NCI-H460 (cell line): ENCODE data around the gene TAOK1. TPM values are rescaled to one million over a fixed set of nuclear protein-coding genes. Genes with fewer than 3 reads are reported as not detected.

Source experiments
- DNase-seq: peaks from one replicate; pipeline ENCODE4 v3.0.0-alpha.2; 2016; ENCODE audit warnings: low read depth; ENCODE audit errors: extremely low read depth
- total RNA-seq: library from RNA; depleted of rRNA; stranded (reverse); fragments of >200 nt; shearing (Covaris generic); gene quantifications from 2 replicates; pipeline ENCODE4 v1.2.3, GENCODE V29; 2014

TAOK1 gene
- total RNA-seq, 1 experiment from 2014 or later = 50.6 TPM

DNA sequence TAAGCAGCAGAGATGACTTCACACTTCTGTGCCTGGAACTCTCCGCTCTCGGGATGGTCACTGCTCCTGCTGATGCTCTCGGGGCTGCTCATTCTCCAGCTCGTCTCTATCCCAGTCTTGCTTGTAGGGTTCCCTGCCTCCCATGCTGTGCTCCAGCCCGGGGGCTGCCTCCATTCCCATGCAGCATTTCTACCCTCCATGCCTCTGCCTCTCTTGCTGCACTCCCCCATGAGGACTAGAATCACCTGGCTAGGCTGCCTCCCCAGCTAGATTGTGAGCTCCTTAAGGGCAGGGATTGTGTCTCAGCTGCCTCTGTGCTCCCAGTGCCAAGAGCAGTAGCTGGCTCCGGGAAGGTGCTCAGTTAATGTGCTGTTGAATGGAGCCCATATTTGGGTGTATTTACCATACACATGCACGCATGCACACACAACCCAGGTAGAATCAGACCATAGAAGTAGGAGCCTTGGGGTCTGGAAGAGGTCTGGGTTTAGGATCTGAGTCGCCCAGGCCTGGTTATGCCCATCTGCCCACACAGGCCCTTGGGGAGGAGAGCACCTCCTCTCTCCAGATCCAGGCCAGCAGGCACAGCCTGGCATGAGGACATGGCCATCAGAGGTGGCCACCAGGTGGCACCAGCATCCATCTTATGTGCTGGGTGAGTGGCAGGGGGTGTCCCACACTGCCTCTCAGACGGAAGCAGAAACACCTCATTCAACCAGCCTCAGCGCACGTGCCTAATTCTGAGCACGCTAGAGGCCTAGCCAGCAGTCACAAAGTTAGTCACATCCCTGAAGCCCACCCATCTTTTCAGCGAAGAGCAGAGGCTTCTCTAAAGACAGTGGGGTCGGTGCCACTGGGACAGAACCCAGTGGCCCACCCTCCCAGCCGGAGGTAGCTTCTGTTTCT is 190.0 kb downstream of the TAOK1 start:
- peak; percentile 87 for DNase-seq

DNA sequence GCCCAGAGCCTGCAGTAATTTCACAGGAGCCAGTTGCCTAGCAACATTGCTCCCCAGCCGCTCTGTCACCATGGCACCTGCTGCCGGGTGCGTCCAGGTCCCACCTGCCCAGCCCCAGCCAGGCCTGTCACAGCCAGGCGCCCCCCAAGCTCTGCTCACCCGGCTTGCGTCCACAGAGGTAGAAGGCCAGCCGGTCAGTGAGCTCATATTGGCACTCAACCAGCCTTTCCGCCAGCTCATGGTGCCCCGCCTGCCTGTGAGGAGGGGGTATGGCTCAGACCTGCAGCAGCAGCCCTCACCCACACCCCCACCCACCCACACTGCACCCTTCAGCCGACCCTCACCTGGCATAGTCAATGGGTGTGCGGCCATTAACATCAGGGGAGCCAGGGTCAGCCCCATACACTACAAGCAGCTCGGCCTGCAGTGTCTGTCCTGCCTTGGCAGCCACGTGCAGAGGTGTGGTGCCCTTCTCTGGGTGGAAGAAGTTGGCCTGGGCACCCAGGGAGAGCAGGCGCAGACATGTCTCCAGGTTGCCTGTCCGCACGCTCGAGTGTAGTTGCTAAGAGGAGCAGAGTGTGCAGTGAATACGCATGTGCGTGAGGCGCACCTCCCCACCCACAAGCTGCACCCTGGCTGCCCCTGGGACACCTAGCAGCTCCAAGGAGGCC is 191.6 kb downstream of the TAOK1 start:
- DNase-seq = no peak

DNA sequence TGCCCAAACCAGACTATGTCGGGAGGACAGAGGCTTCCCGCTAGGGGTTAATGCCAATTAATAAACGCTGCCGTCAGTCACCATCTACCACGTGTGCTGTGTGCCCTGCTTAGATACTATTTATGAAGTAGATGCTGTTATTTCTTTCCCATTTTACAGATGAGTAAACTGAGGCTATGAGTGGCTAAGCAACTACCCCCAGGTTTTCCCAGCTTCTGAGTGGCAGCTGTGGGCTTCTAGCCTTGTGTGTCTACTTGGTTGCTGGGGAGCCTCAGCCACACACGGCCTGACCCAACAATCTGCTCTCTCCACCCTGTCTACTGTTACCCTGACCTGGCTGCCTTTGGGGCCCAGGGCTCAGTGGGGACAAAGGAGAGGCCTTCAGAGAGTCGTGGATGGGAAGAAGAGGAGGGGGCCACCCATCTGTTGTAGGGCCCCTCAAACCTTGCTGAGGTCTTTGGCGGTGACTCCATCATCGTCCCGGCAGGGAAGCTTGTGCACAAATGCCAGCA is 192.1 kb downstream of the TAOK1 start:
- DNase-seq = no peak

DNA sequence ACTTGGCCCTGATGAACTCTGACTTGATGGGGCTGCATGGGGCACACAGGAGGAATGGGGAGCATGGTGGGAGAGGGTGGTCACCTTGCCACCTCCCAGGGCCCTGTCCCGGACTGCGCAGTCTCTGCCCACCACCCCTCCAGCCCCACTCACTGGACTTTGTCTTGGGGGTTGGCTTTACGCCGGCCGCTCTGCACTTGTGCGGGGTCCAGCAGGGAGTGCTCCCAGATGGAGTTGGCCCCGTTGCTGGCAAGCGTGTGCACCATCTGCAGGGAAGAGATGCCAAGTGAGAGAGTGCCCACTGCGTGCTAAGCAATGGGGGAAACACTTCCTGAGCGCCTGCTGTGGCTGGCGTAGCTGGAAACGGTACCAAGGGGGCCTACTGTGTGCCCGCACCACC is 192.6 kb downstream of the TAOK1 start:
- DNase-seq = no peak

DNA sequence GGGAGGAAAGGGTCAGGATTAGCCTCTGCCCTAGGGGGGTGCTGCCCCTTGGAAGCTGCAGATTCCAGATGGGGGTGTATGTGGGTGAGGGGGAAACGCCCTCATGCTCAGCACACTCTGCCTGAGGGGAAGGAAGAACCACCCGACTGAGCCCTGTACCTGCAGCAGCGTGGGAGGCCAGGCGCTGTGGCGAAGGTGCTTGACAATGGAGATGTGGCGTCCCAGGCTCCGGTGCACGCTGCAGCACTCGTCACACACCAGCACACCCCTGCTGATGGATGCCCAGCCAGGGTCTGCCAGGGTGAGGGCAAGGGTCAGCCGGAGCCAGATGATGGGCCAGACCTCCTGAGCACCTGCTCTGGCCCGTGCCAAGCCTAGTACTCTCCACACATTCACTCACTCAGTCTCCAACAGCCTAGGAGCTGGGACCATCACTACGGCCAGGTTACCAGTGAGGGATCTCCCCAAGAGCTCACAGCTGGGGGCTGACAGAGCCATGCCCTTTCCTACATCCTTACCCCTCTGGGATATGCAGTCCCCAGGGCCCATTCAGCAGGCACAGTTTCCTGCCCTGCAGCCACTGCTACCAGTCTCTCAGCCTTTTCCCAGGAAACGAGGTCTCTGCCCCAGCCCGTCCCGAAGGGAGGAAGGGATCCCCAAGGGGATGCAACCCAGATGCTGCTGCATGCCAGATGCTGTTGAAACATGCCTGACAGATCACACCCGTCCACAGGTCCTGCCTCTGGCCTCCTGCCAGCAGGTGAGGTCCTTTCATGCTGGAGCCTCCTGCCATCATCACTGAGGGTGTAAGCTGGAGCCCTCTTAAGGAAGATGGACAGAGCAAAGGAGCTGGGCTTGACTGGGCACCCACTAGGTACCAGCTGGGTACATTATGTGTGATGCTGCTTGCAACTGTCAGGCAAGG is 193.4 kb downstream of the TAOK1 start:
- no peak for DNase-seq

DNA sequence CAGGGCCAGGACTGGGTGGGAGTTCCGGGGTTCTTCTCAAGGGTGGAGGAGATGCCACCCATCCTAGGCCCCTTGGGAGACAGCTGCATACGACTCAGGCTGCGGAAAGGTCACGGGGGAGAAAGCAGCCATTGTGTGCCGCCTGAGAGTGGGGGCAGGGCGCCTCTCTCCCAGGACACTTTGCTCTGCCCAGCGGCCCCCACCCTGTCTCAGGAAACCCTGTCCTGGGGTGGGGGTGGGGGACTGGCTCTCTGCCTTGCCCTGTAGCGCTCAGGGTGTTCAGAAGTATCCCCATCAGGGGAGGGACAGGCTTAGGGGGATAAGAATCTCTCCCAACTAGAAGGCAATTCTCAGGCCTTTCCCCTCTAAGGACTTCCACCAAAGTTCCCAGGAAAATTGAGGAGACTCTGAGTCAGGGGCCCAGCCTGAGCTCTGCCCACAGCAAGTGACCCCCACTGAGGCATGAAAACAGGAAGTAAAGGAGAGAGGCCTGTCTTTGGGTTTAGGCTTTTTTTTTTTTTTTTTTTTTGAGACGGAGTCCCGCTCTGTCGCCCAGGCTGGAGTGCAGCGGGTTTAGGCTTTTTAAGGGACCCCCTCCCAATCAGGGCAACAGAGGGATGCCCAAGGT is 194.4 kb downstream of the TAOK1 start:
- peak; percentile 38 for DNase-seq

DNA sequence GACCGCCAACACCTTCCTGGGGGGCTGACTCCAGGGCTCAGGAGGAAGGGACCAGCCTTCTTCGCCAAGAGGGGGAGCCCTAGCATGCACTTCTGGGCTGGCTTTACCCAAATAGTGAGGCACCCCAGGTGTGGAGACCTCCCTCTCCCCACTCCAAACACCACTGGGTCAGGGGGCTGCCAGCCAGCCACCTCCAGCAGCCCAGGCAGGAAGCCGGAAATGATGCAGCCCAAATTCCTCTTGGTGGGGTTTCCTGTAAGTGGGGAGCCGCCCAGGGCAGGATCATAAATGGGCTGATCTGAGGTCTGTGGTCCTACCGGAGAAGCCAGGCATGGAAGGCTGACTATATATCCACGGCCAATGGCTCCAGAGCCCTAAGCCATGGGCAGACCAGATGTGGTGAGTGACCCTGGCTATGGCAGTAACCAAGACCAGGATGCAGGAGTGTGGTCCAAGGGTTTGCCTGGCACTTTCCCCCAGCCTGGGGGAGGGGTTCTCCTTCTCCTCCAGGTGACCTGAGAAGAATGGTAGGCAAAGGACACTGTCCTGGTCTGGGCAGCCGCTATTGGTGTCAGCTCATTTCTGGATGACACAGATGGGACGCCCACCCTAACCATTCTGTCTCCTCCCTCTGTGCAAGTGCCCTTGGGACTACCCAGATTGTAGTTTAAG is 195.1 kb downstream of the TAOK1 start:
- no peak for DNase-seq

DNA sequence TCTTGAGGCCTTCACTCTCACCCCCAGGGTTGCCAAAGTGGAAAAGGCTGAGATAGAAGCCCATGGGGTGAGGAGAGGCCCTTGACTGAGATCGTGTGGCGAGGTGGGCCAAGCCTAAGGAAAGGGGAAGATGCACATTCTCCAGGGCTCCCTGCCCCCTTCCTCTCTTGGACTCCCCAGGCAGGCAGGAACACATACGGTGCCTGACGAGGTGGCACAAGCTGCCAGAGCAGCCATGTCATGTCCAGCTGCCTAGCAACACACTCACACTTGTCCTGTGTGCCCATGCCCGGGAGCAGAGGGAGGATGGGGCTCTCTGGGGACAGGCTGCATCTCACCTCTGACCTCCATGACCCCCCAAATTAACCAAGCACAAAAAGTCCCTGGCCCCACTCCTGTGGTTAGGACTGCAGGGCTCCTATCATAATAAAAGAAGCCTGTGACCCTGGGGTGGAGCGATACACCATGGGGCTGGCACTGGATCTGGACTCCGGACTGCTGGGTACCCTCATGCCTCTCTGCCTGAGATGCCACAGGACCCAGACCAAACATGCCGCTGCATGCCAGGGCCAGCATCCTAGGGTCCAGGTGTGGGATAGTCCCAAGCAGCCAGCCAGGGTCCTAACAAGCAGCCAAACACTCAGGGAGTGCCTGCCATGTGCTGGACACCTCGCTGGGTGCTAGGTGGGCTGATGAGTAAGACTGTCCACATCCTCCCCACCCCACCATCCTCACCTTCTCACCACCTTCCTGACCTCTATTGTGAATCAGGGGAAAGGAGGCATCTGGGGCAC is 196.7 kb downstream of the TAOK1 start:
- no peak for DNase-seq

DNA sequence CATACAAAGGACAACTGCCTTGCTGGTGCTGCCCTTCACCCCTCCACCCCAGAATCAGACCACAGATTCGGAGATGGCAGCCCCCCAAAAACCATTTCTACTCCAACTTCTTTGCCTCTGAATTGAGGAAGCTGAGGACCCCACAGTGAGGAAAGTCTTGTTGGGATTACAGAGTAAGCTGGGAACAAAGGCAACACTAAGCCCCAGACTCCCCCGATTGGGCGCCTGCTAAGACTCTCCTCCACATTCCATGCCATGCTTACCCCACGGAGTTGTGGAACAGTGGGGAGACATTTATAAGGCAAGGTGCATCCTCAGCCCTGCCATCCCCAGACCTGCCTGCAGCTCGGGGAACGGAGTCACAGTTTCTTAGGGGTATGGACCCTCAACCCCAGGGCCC is 197.4 kb downstream of the TAOK1 start:
- no peak for DNase-seq

DNA sequence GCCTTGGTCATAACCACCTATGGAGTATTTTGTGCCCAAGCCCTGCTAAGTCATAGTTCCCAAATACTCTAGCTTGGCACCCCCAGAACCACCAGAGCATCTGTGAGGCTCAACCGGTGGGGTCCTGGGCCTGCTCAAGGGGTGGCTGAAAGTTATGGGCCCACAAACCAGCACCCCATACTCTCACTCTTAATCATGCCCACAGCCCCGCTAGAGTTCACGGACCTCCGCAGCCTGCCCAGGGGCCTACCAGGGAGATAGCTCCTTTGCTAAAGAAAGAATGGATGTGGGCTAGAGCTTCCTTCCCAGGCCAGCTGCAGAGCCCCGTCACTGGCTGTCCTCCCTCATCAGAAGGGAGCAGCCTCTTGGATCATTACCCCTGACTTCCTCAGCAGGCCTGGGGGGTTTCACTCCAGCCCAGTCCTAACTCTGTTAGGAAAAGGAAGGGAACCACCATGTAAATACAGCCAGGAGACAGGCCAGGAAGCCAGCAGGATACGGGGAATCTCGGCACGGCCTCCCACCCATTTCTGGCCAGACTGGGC is 197.9 kb downstream of the TAOK1 start:
- DNase-seq = no peak

DNA sequence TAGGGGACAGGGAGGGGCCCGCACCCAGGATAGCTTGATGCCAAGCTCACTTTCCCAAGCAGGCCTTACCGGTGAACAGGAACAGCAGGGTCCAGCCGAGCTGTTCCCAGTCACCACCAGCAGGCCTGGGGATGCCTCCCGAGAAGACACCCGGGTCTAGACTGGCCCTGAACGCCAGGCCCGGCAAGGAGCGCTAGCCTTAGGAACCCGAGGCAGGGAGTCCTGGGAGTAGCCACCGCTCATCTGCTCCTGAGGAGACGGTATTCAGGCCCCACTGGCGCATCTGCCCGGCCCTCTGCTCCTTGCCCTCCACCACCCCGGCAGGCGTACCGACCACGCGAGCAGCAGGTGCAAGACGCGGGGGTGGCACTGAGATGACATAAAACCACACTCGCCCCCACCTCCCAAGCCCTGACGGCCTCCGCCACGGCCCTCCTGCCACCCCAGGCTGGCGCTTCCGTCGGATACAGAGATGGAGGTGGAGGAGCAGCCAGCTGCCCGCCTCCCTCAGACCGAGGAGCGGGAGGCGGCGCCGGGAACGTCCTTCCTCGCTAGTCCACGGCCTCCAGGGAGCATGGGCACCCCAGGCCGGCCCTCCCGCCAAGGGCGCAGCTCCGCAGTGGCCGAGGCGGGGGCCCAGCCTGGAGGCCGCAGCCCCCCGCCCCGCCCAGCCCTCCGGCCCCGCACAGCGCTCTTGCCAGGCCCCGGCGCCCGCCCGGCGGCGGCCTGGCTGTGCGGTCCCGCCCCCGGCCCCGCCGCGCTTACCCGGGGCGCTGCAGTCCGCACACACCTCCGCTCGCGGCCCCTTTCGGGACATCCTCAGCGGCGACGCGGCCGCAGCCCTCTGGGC is 198.6 kb downstream of the TAOK1 start:
- DNase-seq = no peak

DNA sequence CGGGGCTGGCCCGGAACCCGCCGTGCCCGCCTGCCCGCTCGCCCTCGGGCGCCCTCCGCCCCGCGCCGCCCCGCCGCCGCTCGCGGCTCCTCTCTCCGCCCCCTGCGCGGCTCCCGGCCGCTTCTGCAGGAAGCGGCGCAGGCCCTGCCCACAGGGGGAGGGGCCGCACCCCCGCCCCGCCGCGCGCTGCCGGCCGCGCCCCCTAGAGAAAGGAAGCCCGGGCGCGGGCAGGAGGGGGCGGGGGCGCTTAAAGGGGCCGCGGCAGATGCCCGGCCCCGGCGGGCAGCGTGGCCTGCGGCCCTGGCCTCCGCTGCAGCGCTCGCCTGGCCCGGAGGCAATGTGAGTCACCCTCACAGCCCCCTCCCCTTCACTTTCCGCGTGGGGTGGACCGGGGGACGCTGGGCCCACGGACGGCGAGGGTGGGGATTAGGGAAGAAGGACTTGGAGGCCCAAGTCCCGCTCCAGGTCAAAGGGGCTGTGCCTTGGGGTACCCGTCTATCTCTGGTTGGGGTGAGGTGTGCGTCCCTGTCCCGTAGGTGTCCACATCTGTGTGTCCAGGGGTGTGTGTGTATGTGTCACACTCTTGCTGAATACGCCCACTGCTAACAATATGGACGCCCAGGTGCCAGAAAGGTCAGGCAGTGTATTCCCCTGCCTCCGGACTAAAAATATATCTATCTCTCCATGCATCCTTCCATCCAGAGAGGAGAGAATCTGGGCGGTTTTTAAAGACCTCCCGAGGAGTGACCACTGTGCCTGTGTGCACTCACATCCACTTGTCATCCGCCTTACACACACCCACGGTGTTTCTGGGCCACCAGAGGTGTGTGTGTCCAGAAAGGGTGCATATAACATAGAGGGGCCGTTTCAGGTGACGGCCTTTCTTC is 199.6 kb downstream of the TAOK1 start, which contains the start of gene GIT1:
TSS of gene GIT1 (minus strand) at position 125 of the 887 bp plus-strand sequence. CDS start 270 bp downstream, outside the sequence.
- DNase-seq = peak; percentile 81

DNA sequence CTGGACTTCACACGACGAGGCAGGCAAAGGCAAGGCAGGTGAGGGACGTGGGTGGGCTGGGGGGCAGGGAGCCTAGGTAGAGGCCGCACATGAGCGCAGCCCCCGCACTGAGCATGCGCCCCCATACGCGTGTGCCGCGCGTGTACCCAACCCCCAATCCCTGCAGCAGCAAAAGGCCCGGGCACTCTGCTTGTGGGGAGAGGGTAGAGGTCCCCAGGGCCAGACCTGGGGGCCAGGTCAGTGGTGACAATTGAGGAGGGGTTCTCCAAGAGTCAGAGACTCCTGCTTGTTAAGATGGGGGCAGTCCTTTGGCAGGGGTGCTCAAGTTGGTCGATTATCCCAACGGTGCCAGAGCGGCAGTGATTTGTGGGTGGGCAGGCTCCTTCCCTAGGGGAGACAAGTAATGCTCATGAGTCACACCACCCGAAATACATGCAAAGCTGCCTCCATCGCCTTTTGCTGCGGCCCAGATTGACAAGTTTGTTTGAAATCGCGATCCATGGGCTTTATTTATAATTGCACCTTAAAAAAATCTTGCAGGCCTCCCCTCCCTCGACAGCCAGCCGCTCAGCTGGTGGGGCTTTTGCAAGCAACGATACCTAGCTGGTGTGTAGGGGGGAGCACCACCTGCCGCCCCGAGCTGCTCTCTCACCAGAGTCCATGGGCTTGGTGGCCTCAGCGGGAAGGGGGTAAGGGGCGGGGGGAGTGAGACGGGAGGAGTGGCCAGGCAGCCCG is 200.4 kb downstream of the TAOK1 start:
- DNase-seq = no peak

DNA sequence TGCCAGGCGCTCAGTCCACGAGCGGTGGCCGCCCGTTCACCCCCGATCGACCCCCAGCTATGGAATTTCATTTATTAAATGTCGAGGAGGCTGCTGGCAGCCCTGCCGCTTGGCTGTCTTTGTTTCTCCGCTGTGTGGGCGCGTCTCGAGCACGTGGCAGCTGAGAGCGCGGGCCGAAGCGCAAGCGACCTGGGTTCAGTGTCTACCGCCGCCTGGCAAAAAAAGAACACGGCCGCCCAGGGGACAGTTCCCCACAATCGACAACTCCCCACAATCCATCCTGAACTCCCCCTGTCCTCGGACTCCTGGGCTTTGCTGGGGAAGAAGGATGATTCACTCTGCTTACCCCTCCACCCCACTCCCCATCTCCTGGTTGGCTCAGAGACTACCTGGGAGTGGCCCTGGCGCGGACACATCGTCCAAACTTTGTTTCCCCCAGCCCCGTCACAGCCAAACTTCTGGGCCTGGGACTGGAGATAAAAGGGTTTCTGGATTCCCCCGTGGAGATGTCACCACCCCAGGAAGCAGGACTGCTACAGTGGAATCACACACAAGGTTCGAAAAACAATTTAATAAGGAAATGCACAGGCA is 201.1 kb downstream of the TAOK1 start:
- DNase-seq = no peak
